Superior temporal gyrus (tissue), 1 donor: Measurements from ENCODE around the gene POR.
"Not testable (repeated sequence)": the region's sequence is repeated elsewhere in the genome, so short reads cannot be mapped to it uniquely, and the experiment has no call there.

ENCODE experiments used
- DNase-seq: peaks from one replicate; pipeline ENCODE4 v3.0.0-alpha.2; 2016; ENCODE audit errors: extremely low spot score

Gene POR

DNA sequence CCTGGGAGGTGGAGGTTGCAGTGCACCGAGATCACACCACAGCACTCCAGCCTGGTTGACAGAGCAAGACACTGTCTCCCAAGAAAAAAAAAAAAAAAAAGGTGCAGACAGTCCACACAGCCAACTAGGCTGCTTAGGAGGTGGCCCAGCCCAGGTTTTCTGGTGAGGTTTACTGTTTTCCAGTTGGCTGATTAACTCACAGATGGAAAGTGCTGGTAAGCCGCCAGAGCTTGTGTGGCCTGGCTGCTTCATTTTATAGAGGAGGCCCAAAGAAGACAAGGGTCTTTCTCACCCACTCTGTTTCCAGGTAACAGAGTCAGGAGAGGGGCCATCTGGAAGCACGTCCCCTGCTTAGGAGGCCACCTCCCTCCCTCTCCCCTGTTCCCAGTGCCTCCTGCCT is 29.9 kb upstream of the POR start:
- DNase-seq = no peak

DNA sequence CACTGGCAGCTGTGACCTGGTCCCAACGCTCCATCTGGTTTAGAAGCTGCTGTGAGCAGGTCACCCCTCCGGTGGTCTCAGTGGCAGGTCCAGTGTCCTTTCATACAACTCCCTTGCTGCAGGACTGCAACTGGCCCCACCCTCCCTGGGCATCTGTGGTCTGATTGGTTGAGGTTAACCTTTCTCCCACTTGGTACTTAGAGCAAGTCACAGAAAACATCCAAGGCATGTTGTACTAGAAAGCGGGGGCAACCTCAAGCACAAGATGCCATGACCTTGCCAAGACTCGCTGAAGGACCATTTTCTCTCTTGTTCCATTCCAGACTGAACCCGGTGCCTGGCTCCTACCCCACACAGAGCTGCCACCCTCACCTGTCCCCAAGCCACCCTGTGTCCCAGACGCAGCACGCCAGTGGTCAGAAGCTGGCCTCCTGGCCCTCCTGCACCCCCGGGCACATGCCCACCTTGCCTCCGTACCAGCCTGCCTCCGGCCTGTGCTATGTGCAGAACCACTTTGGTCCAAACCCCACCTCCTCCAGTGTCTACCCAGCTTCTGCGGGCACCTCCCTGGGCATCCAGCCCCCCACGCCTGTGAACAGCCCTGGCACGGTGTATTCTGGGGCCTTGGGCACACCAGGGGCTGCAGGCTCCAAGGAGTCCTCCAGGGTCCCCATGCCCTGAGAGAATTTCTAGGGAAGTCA is 27.1 kb upstream of the POR start:
- no peak for DNase-seq

DNA sequence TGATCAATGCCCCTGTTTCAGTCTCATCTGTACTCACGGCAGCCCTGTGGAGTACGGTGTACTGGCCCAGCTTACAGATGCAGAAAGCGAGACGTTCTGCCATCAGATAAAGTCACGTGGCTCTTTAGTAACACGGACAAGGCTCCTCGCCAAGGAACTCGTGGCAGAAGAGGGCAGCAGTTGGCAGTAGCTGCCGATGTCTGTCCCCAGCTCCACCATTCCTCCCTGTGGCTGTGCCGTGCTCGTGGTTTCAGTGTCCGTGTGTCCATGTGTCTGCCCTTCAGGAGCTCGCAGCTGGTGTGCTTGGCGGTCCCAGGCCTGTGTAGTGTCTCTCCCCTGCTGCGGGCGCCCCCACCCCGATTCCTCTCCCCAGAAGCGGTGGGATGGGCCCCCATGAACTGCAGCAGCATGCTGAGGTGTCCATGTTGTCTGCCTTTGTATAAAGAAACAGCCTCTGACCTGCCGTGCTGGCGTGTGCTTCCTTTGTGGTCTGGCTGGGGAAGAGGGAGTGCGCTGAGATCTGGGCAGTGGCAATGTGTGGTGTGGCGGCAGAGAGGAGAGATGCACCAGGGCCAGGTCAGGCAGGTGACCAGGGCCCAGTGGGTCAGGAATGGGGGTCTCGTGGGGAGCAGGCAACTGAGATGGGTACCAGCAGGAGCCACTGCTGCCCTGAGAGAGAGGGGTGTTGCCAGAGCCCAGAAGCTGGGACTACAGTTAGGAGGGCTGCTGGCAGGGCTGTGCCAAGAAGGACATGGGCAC is 26.3 kb upstream of the POR start:
- DNase-seq = peak; percentile 86

DNA sequence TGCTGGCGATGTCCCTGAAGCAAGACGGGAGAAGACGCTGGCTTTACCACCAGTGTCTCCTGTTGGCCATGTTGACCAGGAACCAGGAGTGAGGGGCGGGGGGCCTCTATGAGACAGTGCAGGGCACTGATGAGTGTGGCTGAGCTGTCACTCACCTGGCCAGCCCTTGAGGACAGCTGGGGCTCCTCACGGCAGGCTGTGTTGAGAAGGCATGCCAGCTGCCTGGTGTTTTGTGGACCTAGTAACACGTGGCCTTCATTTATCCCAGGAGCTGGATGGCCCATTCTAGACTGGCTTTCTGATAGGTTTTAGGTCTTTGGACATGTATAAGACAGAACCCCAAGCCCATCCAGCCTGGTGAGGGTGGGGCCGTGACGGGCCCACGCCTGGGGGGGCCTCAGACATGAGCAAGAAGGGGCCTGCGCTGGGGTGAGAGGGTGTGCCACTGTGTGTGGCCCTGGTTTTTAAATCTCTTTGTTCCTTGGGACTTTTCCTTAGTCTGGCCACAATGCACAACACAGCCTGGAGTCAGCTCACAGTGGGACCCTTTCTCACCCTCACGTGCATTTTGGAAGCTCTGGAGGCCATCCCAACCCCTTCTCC is 25.6 kb upstream of the POR start:
- no peak for DNase-seq

DNA sequence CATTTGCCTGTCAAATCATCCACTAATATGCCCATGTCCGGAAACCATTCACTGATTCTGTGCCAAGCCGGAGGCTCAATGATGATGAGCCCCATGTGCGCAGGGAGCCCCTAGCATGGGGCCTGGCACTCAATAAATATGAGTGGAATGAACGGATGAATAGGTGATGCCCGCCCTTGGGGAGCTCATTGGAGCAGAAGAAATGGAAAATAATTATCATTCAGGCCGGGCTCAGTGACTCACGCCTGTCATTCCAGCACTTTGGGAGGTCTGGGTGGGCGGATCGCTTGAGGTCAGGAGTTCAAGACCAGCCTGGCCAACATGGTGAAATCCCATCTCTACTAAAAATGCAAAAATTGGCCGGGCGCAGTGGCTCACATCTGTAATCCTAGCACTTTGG is 25.1 kb upstream of the POR start:
- DNase-seq = no peak

DNA sequence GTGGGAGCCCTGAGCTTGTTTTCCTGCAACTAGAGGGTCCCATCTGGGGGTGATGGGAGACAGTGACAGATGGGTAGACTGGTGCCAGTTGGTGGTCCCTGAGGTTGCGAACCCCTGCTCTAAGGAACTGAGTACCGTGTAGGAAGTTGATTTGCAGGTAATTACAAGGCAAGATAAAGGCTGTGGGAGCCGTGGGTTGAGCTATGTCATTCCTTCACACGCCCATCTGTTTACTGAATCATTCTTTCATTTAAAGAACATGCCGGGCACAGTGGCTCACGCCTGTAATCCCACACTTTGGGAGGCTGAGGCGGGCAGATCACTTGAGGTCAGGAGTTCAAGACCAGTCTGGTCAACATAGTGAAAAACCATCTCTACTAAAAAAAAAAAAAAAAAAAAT is 23.7 kb upstream of the POR start:
- not testable (repeated sequence) for DNase-seq

DNA sequence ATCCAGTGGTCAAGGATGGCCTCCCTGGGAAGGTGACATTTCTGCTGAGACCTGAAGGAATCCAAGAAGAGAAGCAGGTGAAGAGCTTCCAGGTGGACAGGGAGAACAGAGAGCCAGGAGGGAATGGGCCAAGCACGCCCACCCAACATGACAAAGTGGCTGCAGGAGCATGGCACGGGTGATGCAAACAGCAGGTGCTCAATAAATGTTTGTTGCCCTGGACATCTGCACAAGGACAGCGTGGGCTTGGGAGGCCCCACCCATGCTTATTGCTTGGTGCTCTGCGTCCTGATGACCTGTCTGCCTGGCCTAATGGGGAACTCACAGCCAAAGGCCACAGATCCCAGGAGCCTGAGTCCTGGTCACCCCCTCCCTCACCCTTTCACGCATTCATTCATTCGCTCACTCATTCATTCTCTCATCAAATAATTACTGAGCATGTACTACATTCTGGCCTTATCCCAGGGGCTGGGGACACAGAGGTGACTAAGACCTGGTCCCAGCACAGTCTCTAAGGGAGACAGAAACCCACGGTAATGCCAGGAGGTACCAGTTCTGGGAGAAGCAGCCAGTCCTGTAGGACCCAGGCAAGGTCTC is 23.0 kb upstream of the POR start:
- DNase-seq = no peak

DNA sequence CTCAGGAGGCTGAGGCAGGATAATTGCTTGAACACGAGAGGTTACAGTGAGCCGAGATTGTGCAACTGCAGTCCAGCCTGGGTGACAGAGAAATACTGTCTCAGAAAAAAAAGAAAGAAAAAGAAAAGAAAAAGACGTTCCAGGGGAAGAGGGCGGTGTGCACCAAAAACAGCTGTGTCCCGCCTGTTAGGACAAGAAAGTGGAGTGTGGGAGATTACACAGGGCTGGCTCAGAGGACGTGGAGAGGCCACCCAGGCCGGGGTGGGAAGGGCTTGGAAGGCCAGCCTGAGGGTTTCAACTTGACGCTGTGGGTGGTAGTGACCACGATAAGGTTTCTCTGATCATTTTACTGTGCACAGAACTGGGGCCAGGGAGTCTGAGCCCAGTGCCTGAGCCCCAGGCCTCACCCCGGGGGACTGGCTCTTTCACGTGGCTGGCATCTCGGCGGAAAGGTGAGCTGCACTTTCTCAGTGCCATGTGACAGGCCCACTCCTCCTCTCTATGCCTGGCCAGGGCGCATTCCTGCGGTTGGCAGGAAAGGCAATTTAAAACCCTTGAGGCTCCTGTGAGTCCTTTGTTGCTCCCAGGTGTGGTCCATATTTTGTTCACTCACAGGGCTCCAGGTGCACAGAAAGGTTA is 22.2 kb upstream of the POR start:
- DNase-seq = no peak

DNA sequence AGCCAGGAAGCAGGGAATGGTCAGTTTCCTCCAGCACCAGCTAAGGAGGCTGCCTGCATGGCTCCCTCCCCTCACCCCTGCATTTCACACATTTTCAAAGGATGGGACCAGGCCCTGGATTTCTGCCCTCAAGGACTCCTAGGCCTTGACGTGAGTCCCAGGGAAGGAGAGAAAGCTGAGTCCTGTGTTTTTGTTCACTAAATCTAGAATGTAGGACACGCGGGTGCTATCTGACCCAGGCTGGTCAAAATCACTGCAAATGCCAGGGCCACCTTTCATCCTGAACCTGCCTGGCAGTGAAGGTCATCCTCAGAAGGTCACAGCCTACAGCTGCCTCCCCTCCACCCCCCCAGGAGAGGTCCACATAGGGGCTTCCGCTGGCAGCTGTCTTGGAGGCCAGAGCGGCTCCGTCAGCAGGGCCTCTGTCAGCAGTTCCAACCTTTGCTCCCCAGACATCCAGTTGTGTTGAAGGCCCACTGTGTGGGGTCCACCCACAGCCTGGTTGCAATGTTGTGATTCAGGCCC is 18.1 kb upstream of the POR start:
- no peak for DNase-seq

DNA sequence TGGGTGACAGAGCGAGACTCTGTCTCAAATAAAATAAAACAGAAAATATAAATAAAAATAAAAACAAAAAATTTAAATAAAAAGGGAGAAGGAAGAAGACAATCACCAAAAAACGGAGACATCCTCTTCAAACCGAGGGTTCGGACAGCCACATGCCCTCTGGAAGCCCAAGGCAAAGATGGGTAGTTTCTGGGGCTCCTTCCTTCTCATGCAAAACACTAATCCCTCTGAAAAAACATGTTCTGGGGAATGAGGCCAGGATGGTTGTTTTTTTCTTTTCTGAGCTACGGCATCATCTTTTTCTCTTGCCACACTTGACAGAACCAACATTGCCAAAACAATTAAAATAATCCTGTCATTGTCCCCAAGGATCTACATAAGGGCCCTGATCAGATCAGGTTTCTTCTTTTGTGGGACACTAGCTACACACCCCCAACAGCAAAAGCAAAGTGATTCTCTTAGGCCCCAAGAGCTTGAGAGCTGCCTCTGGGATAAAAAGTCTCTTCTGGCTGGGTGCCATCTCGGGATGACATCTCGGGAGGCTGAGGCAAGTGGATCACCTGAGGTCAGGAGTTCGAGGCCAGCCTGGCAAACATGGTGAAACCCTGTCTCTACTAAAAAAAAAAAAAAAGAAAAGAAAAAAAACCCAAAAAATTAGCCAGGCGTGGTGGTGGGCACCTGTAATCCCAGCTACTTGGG is 14.2 kb upstream of the POR start:
- no peak for DNase-seq

DNA sequence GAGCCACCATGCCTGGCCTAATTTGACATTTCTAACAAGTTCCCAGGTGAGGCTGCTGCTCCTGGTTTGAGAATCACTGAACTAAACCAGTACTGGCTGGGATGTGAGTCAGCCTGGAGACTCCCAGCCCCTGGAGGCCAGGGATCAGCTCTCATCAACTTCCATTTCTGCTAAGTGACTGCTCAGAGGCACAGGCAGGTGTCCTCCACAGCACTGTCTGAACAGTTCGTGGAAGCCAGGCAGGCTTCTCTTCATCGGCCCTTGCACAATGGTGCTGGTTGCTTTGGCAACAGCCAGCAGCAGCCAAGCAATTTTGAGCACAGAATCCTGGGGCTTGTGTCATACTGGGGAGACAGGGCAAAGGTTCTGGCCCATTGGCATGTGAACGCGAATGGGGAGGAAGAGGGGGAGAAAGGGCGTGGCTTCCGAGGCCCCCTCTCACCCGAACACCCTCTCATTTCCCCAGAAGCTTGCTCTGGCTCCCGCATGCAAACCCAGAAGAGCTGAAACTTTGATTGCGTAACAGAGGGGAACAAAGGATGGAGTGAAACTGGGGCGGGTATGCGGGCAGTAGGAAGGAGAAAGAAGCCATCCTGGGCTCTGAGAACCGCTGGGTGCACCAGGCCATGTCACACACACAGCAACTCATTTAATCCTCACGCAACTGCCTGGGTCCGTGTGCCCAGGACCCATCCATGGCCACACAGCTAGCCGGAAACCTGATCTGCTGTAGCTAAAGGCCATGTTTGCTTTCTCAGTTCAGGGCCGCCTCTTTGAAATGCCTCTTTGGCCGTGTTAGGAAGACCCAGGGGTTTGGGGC is 9.0 kb upstream of the POR start:
- DNase-seq = peak; percentile 60

DNA sequence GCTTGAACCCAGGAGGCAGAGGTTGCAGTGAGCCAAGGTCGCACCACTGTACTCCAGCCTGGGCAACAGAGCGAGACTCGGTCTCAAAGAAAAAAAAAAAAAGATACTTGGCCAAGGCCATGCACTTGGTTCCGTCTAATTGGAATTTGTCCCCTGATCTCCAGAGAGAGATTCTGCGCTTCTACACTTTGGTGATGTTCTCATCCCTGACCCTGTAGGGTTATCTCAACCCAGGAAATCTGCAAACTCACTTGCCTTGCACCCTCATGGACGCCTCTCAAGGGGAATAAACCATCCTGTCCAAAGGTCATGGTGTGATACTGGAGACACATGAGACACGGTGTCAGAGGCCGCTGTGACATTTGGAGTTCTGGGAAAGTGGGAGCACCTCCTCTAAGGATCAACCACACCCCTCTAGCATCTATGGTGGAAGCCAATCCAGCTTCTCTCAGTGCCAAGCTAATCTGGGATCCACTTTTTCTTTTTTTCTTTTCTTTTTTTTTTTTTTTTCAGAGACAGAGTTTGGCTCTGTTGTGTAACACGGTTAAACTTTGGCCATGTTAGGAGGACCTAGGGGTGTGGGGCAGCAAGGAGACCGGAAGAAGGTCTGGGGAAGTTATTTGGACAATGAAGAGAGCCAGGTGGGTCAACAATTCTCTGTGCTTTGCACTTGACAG is 7.8 kb upstream of the POR start:
- DNase-seq = no peak

DNA sequence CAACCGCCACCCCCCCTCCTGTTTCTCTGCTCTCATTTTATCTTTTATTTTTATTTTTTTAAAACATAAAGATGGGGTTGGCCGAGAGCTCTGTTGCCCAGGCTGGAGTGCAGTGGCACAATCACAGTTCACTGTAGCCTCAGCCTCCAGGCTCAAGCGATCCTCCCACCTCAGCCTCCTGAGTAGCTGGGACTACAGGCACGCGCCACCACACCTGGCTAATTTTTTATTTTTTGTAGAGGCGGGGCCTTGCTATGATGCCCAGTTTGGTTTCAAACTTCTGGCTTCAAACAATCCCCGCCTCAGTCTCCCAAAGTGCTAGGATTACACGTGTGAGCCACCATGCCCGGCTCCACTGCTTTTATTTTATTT is 7.3 kb upstream of the POR start:
- DNase-seq = not testable (repeated sequence)

DNA sequence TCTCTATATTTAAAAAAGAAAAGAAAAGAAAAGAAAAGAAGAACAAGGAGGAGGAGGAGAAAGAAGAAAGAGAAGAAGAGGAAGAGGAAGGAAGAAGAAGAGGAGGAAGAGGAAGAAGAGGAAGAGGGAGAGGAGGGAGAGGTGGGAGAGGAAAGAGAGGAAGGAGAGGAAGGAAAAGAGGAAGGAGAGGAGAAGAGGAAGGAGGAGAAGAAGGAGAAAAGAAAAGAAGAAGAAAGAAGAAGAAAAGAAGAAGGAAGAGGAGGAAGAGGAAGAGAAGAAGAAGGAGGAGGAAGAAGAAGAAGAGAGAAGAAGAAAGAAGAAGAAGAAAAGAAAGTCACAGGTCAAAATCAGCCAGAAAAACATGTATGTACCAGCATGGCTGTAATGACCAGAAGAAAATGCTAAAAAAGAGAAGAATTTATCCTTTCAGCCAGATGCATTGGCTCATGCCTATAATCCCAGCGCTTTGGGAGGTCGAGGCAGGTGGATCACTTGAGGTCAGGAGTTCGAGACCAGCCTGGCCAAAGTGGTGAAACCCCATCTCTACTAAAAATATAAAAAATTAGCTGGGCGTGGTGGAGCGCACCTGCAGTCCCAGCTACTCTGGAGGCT is 5.3 kb upstream of the POR start:
- DNase-seq = no peak

DNA sequence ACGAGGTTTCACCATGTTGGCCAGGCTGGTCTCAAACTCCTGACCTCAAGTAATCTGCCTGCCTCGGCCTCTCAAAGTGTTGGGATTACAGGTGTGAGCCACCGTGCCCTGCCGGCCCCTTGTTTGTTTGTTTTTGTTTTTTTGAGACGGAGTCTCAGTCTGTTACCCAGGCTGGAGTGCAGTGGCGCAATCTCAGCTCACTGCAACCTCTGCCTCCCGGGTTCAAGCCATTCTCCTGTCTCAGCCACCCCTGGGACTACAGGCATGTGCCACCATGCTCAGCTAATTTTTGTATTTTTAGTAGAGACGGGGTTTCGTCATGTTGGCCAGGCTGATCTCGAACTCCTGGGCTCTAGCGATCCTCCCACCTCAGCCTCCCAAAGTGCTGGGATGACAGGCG is 3.8 kb upstream of the POR start:
- not testable (repeated sequence) for DNase-seq

DNA sequence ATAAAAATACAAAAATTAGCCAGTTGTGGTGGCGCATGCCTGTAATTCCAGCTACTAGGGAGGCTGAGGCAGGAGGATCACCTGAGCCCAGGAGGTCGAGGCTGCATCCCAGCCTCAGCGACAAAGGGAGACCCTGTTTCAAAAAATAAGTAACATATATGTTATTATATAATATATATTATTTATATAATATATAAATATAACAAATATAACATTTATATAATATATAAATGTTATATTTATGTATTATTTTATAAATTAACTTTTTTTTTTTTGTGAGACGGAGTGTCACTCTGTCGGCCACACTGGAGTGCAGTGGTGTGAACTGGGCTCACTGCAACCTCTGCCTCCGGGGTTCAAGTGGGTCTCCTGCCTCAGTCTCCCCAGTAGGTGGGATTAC is 1.5 kb upstream of the POR start:
- DNase-seq = no peak

DNA sequence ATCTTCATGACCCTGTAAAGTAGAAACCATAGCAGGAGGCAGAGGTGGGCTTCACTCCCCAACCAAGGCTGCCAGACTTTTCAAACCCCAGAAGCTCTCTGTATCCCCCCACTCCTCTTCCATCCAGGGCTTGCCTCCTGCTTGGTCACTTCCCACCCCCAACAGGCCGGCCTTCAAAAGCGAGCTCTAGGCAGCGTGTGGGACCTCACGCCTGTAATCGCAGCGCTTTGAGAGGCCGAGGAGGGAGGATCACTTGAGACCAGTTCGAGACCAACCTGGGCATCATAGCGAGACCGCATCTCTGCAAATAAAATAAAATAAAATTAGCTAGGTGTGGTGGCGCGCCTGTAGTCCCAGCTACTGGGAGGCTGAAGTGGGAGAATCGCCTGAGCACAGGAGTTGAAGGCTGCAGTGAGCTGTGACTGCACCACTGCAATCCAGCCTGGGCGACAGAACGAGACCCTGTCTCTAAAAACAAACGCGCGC is 743 bp upstream of the POR start:
- no peak for DNase-seq

DNA sequence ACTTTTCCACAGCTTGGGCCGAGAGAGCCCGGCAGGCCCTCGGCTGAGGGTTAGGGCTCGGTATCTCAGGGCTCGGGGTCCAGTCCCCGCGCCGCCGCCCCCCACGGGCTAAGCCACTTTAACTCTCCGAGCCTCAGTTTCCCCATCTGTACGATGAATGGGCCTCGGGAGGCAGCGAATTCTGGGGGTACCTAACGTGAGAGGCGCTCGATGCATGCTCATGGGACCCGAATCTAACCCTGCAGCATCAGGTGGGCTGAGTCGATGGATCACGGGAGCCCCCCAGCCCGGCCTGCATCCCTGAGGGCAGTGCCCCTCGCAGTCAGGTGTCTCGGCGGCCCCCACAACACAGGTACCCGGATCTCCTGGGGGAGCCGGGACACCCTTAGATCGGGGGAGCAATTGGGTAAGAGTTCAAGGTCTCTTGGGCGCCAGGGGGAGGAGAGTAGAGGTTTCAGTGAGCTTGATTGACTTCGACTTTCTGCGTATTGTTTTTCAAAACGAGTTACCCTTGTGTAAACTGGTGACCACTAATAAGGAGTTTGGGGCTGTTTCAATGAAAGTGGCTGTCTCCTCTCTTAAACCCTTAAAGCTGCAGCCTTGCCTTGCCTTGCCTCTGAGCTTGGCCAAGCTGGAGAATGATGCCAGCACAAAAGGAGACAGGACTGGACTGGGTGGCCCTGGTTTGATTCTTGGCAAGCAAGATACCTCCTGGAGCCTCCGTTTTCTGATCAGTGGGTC is 631 bp downstream of the POR start:
- peak; percentile 33 for DNase-seq

DNA sequence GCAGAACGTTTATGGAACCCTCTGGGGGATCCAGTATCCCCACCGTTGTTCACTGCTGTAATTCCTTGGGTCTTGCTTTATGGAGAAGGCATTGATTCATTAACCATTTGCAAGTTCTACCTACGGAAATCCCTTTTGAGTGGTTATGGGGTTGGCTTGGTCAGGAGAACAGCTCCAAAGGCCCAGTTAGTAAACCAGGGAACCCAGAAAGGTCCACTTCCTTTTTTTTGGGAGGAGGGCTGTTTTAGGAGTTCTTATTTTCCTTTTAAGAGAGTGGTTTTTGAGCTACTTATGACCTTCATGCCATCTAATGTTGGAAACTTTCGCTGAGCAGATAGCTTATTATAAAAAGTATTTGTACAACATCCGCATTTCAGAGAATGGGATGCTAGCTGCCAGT is 1.3 kb downstream of the POR start:
- DNase-seq = no peak
